SK-N-SH (cell line): Measurements from ENCODE around the gene FHOD3.

ENCODE experiments used
- EP300 ChIP-seq, 2 experiments: IDR thresholded peaks; 2 replicates each; pipeline versions ENCODE4 v1.4.0 to v1.6.1; 2012; ENCODE audit warnings: borderline replicate concordance in 1 of 2, low read depth in 1 of 2, low read length in 1 of 2
- FOXJ3 ChIP-seq: sonication (generic); formaldehyde crosslinking; IDR thresholded peaks from 2 replicates; pipeline ENCODE4 v1.5.1; 2020; ENCODE audit warnings: mild to moderate bottlenecking, missing genetic modification reagents

DNA sequence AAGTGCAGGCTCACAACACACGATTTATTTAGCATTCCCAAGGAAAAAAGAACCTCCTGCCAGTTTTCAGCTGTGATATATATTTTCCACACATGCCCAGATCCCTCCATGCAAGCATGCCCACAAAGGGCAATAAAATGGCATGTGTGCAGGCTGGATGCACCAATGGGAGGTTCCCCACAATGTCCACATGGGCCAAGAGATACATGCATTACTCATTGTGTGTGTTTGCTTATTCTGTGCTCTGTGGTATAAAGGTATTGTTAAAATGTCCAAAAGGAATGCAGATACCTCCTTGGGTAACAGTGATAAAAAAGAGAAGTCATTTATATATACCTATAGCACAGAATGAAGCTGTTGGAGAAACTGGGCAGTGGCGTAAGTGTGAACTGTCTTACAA lies 207.4 kb downstream of the FHOD3 start:
- no peak for TF ChIP-seq EP300 (IDR thresholded peaks at IDR 0.05; ENCODE audit: borderline replicate concordance in 1 of 2, low read depth in 1 of 2, low read length in 1 of 2)
- TF ChIP-seq FOXJ3: no peak
